ENCODE data around the gene FIZ1.

DNA sequence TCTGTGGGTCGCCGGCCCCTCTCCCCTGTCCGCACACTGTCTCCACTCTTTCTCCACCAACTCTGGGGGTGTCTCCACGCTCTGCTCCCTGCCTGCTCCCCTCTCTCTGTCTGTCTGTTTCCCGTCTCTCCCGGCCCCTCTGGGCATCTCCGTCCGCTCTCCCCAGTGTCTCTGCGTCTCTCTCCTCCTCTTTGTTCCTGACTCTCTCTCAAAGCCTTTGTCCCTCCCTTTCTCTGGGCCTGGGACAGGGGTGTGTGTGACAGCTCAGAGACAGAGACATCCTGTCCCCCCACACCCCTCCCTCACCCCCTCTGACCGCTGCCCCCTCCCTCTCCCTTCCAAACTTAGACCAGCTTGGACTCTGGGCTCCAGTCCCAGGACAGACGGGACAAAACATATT, 53.3 kb downstream of the FIZ1 start:
- TF ChIP-seq, protein P1, sequence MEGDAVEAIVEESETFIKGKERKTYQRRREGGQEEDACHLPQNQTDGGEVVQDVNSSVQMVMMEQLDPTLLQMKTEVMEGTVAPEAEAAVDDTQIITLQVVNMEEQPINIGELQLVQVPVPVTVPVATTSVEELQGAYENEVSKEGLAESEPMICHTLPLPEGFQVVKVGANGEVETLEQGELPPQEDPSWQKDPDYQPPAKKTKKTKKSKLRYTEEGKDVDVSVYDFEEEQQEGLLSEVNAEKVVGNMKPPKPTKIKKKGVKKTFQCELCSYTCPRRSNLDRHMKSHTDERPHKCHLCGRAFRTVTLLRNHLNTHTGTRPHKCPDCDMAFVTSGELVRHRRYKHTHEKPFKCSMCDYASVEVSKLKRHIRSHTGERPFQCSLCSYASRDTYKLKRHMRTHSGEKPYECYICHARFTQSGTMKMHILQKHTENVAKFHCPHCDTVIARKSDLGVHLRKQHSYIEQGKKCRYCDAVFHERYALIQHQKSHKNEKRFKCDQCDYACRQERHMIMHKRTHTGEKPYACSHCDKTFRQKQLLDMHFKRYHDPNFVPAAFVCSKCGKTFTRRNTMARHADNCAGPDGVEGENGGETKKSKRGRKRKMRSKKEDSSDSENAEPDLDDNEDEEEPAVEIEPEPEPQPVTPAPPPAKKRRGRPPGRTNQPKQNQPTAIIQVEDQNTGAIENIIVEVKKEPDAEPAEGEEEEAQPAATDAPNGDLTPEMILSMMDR (IDR thresholded peaks at IDR 0.05; ENCODE audit: insufficient read depth, low read length), result no peak
- no peak for TF ChIP-seq GABPA (IDR thresholded peaks at IDR 0.05; ENCODE audit: low read depth)
- no peak for TF ChIP-seq POLR2AphosphoS5 (IDR thresholded peaks at IDR 0.05; ENCODE audit: low read depth)
